Activated naive CD4-positive, alpha-beta T cell treated with anti-CD3 and anti-CD28 coated beads, Interleukin-2, amount 50 U/mL, for 24 hours (primary cell): Measurements from ENCODE around the gene PANX2.
"Not testable (repeated sequence)": the region's sequence is repeated elsewhere in the genome, so short reads cannot be mapped to it uniquely, and the experiment has no call there.

Source experiments
- H3K27ac Mint-ChIP-seq: one replicate; pipeline ENCODE4 v1.8.0; 2021; ENCODE audit warnings: mild to moderate bottlenecking, mixed read lengths
- H3K27me3 Mint-ChIP-seq: one replicate; pipeline ENCODE4 v1.8.0; 2021; ENCODE audit warnings: mixed read lengths
- H3K36me3 Mint-ChIP-seq: one replicate; pipeline ENCODE4 v1.8.0; 2021; ENCODE audit warnings: mixed read lengths
- H3K4me1 Mint-ChIP-seq: one replicate; pipeline ENCODE4 v1.8.0; 2021; ENCODE audit warnings: mixed read lengths
- H3K4me3 Mint-ChIP-seq: one replicate; pipeline ENCODE4 v1.8.0; 2021; ENCODE audit warnings: mild to moderate bottlenecking, mixed read lengths
- H3K9me3 Mint-ChIP-seq: one replicate; pipeline ENCODE4 v1.8.0; 2021; ENCODE audit warnings: mixed read lengths

PANX2 gene

DNA sequence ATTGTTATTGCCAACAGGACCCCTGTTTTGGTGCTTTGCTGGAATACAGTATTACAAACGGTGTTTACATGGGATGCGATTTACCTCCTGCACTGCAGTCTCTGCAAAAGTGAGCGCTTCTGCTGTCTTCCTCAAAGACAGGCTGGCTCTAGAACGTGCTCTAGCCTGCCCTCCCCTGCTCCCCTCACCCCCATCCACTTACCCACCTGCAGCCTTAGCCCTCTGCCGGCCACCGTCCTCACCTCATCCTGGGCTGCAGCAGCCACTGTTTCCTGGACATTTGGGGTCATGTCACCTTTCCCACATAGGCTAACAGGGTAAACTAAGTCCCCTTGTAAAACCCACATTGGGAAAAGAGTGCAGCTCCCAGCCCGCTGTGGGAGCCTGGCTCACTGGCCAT, 9.6 kb upstream of the PANX2 start:
- Mint-ChIP-seq H3K27me3 (peaks cover 3% of the 10 kb centered on the region), H3K4me3 (no peak overlapping the region), H3K36me3 (no peaks in the 10 kb centered on the region), H3K27ac (no peak overlapping the region), H3K4me1 (no peaks in the 10 kb centered on the region), H3K9me3 (no peaks in the 10 kb centered on the region)

GRCh38 chr22:50161508-50162390, 8.8 kb upstream of the PANX2 start:
- Mint-ChIP-seq H3K27me3 (peaks cover 3% of the 10 kb centered on the region), H3K4me1 (no peaks in the 10 kb centered on the region), H3K4me3 (no peak overlapping the region), H3K27ac (no peak overlapping the region), H3K9me3 (no peaks in the 10 kb centered on the region), H3K36me3 (no peaks in the 10 kb centered on the region)

DNA sequence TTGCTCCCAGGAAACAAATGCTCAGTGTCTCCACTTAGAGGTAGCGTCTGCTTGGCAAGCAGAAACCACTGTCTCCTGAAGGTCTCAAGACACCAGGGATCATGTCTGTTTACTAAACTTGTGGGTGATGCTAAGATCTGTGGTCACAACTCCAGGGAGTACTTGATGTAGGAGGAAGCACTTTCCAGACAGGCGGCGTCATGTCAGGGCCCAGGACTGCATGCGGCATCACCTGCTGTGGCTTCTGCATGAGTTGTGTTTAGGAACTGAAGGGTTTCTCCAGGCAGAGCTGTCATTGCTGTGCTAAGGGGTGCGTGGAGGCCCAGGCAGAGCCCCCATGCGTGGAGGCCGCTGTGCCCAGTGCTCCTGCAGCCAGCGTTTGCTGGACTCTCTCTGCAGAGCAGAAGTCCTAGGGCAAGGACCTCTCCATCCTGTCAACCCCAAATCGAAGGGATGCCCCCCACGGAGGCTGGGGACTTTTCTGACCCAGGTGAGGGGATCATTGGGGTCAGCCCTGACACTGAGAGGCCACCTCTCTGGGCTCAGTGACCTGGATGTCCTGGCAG, 8.1 kb upstream of the PANX2 start:
- no peaks in the 10 kb centered on the region for H3K36me3 Mint-ChIP-seq
- no peaks in the 10 kb centered on the region for H3K9me3 Mint-ChIP-seq
- H3K4me1 Mint-ChIP-seq, result no peaks in the 10 kb centered on the region
- H3K27ac Mint-ChIP-seq, result no peak overlapping the region
- H3K4me3 Mint-ChIP-seq, result no peak overlapping the region
- peaks cover 3% of the 10 kb centered on the region for H3K27me3 Mint-ChIP-seq

GRCh38 chr22:50165436-50166123, 5.0 kb upstream of the PANX2 start:
- no peaks in the 10 kb centered on the region for H3K36me3 Mint-ChIP-seq
- H3K27ac Mint-ChIP-seq, result no peak overlapping the region
- peaks cover 13% of the 10 kb centered on the region for H3K4me1 Mint-ChIP-seq
- no peaks in the 10 kb centered on the region for H3K9me3 Mint-ChIP-seq
- H3K4me3 Mint-ChIP-seq, result no peak overlapping the region
- peaks cover 13% of the 10 kb centered on the region for H3K27me3 Mint-ChIP-seq

GRCh38 chr22:50167689-50168489, 2.6 kb upstream of the PANX2 start:
- Mint-ChIP-seq H3K27me3 (peaks cover 18% of the 10 kb centered on the region), H3K4me1 (peaks cover 13% of the 10 kb centered on the region), H3K4me3 (peak overlapping the region; percentile 19), H3K27ac (peak overlapping the region; percentile 76), H3K36me3 (no peaks in the 10 kb centered on the region), H3K9me3 (no peaks in the 10 kb centered on the region)

DNA sequence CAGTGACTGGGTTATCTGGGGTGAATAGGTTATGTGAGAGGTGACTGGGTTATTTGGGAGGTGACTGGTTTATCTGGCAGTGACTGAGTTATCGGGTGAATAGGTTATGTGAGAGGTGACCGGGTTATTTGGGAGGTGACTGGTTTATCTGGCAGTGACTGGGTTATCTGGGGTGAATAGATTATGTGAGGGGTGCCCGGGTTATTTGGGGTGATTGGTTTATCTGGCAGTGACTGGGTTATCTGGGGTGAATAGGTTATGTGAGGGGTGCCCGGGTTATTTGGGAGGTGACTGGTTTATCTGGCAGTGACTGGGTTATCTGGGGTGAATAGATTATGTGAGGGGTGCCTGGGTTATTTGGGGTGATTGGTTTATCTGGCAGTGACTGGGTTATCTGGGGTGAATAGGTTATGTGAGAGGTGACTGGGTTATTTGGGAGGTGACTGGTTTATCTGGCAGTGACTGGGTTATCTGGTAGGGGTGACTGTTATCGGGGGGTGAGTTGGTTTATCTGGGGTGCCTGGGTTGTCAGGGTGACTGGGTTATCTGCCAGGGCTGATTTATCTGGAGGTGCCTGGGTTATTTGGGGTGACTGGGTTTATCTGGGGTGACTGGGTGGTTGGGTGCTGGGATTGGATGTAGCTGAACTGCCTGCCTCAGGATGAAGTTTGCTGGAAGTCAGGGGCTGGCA, 1.9 kb upstream of the PANX2 start:
- H3K27me3 Mint-ChIP-seq, result peaks cover 18% of the 10 kb centered on the region
- H3K27ac Mint-ChIP-seq, result peak overlapping the region; percentile 82

GRCh38 chr22:50169181-50169759, 1.3 kb upstream of the PANX2 start:
- peaks cover 18% of the 10 kb centered on the region for H3K27me3 Mint-ChIP-seq
- H3K9me3 Mint-ChIP-seq, result no peaks in the 10 kb centered on the region
- H3K36me3 Mint-ChIP-seq, result no peaks in the 10 kb centered on the region
- peak overlapping the region; percentile 41 for H3K27ac Mint-ChIP-seq
- peak overlapping the region; percentile 73 for H3K4me3 Mint-ChIP-seq
- H3K4me1 Mint-ChIP-seq, result peaks cover 13% of the 10 kb centered on the region

More for the DNA sequence above, 1.9 kb upstream of the PANX2 start:
- not testable (repeated sequence) for H3K9me3 Mint-ChIP-seq, H3K36me3 Mint-ChIP-seq
- Mint-ChIP-seq H3K4me3 (peak overlapping the region; percentile 73), H3K4me1 (peaks cover 13% of the 10 kb centered on the region)

GRCh38 chr22:50169774-50170341, 673 bp upstream of the PANX2 start:
- Mint-ChIP-seq H3K9me3 (no peaks in the 10 kb centered on the region), H3K27ac (no peak overlapping the region), H3K36me3 (no peaks in the 10 kb centered on the region), H3K4me3 (peak overlapping the region; percentile 57), H3K27me3 (peaks cover 18% of the 10 kb centered on the region), H3K4me1 (peaks cover 13% of the 10 kb centered on the region)

DNA sequence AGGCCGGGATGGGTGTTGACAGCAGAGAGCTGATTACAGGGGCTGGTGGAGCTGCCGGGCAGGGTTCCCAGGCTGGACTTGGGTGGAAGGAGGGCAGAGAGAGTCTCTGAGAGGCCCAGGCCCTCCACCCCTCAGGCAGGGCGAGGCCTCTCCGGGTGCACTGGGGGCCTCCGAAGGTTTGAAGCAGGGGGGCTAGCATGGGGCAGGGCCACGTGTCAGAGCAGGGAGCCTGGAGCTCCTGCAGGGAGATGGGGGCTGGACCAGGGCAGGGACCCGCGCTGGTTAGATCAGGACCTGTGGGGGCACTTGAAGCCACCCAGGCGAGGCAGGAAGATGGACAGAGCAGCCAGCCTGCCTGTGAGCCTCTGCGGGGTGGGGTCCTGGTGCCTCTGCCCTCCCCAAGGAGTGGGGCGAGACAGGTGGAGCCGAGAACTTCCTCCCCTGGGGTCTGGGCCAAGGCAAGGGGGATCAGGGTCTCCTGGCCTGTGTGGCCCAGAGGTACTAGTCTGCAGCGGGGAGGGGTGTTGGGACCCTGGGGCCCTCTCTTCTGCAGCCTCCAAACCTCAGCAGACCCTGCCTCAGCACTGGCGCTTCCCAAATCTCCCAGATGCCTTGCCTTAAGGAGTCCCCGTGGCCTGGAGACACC, 911 bp downstream of the PANX2 start:
- Mint-ChIP-seq H3K27me3 (peaks cover 18% of the 10 kb centered on the region), H3K4me3 (peak overlapping the region; percentile 79), H3K9me3 (no peaks in the 10 kb centered on the region), H3K36me3 (no peaks in the 10 kb centered on the region), H3K27ac (peak overlapping the region; percentile 55), H3K4me1 (peaks cover 13% of the 10 kb centered on the region)

DNA sequence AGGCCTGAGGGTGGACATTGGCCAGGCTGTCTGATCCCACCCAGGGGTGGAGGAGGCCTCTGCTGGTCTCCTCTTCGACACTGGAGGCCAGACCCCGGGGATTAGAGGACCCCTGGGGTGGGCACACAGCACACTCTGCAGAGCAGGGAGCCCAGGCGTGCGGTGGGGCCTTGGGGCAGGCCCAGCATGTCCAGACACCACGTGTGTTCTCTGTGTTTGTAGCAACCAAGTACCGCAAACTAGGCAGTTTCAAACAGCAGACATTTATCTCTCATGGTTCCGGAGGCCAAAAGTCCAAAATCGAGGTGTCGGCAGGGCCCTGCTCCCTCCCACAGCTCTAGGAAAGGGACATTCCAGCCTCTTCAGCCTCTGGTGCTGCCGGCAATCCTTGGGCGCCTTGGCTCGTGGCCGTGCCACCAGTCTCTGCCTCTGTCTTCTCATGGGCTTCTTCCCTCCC, 1.5 kb downstream of the PANX2 start:
- peaks cover 13% of the 10 kb centered on the region for H3K4me1 Mint-ChIP-seq

DNA sequence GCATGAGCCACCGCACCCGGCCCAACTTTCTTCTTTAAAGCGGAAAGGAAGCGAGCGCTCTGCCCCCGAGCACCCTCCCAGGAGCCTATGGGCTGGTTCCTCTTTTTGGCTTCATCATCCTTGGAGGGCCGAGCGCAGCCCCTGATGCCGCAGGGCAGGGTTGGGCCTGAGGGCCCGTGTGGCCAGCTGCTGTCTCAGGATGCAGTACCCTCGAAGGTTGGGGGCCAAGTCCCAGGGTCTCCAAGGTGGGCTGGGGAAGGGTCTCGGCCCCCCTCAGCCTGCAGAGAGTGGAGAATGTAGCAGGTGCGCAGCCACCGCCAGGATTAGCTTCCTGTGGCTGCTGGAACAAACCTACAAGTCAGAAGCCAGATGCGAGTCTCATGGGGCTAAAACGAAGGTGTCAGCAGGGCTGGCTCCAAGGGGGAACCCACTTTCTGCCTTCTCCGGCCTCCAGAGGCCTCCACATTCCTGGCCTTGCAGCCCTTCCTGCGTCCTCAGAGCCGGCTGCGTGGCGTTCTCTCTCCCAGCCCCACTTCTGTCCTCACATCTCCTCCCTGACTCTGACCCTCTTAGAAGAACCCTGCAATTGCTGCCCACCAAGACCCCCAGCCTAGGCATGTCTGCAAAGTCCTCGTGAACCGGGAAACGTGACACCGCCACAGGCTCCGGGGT, 2.9 kb downstream of the PANX2 start:
- peaks cover 13% of the 10 kb centered on the region for H3K27me3 Mint-ChIP-seq
- no peak overlapping the region for H3K4me3 Mint-ChIP-seq
- H3K36me3 Mint-ChIP-seq, result no peaks in the 10 kb centered on the region
- H3K9me3 Mint-ChIP-seq, result no peaks in the 10 kb centered on the region
- no peak overlapping the region for H3K27ac Mint-ChIP-seq
- H3K4me1 Mint-ChIP-seq, result peaks cover 9% of the 10 kb centered on the region

More for the DNA sequence above, 1.5 kb downstream of the PANX2 start:
- peaks cover 18% of the 10 kb centered on the region for H3K27me3 Mint-ChIP-seq
- no peaks in the 10 kb centered on the region for H3K9me3 Mint-ChIP-seq
- no peaks in the 10 kb centered on the region for H3K36me3 Mint-ChIP-seq
- no peak overlapping the region for H3K4me3 Mint-ChIP-seq
- peak overlapping the region; percentile 72 for H3K27ac Mint-ChIP-seq

- Mint-ChIP-seq H3K4me3 (no peak overlapping the region), H3K27ac (no peak overlapping the region), H3K9me3 (no peaks in the 10 kb centered on the region), H3K4me1 (peaks cover 3% of the 10 kb centered on the region), H3K27me3 (peaks cover 8% of the 10 kb centered on the region), H3K36me3 (no peaks in the 10 kb centered on the region)
Measured at GRCh38 chr22:50173983-50174355, 3.4 kb downstream of the PANX2 start.

DNA sequence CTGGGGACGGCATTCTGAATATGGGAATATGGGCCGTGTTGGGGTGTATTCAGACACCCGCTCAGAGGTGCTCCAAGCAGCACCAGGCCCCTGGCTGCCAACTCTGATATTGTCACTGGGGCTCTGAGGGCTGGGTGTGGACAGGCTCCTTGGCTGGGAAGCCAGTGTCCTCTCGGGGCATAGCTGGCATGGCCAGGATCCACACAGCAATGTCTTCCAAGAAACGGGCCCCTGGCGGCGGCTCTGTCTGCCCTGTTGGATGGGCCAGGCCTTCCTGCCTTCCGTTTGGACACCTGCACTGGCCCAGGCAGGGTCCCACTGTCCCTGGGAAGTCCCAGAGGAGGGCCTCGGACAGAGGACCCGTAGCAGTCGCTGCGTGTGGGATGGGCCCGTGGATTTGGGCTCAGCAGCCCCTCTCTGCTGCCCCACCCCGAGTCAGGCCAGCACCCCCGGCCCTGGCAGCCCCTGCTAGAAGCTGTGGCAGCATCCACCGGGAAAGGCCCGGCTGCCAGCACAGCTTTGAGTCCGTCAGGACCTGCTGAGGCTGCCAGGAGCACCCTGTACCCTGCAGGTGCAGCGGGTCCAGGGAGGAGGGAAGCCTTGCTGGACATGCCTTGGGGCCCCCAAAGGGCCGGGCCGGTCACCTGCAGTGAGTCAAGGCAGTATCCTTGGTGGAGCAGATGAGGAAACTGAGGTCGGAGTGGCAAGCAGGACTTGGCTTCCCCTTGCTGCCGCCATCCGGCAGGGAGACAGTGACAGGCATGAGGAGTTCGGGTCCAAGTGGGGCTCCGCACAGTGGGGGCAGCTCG, 4.1 kb downstream of the PANX2 start:
- H3K9me3 Mint-ChIP-seq, result no peaks in the 10 kb centered on the region
- no peak overlapping the region for H3K27ac Mint-ChIP-seq
- no peak overlapping the region for H3K4me3 Mint-ChIP-seq
- no peaks in the 10 kb centered on the region for H3K4me1 Mint-ChIP-seq
- peaks cover 5% of the 10 kb centered on the region for H3K27me3 Mint-ChIP-seq
- no peaks in the 10 kb centered on the region for H3K36me3 Mint-ChIP-seq
